Mucosa of stomach (tissue), 1 donor: ENCODE results near the gene GRN.

Source experiments
- H3K27me3 ChIP-seq: one replicate; pipeline ENCODE4 v1.7.0; 2013; ENCODE audit warnings: mild to moderate bottlenecking, low read length; ENCODE audit not compliant: control insufficient read depth, insufficient read depth
- H3K36me3 ChIP-seq: one replicate; pipeline ENCODE4 v1.7.0; 2013; ENCODE audit warnings: low read length; ENCODE audit not compliant: control insufficient read depth, insufficient read depth
- H3K4me1 ChIP-seq: one replicate; pipeline ENCODE4 v1.7.0; 2013; ENCODE audit warnings: mild to moderate bottlenecking, low read length; ENCODE audit not compliant: control insufficient read depth, insufficient read depth
- H3K4me3 ChIP-seq: one replicate; pipeline ENCODE4 v1.7.0; 2013; ENCODE audit warnings: low read length
- H3K9ac ChIP-seq: one replicate; pipeline ENCODE4 v1.7.0; 2013; ENCODE audit warnings: mild to moderate bottlenecking, low read length, moderate library complexity
- H3K9me3 ChIP-seq: one replicate; pipeline ENCODE4 v1.7.0; 2013; ENCODE audit warnings: mild to moderate bottlenecking, low read length, moderate library complexity; ENCODE audit not compliant: control insufficient read depth
- donor health status: Pancreatic carcinoma.

The GRN gene

GRCh38 chr17:44375196-44376017, 30.3 kb downstream of the GRN start:
- H3K9me3 ChIP-seq, result no peaks in the 10 kb centered on the region
- no peak overlapping the region for H3K9ac ChIP-seq
- peaks cover 7% of the 10 kb centered on the region for H3K27me3 ChIP-seq
- no peaks in the 10 kb centered on the region for H3K36me3 ChIP-seq
- no peaks in the 10 kb centered on the region for H3K4me1 ChIP-seq
- no peak overlapping the region for H3K4me3 ChIP-seq

- H3K9me3 ChIP-seq, result no peaks in the 10 kb centered on the region
Observed at GRCh38 chr17:44376124-44376523, 31.0 kb downstream of the GRN start.

GRCh38 chr17:44376779-44377178, 31.7 kb downstream of the GRN start:
- H3K9me3 ChIP-seq, result no peaks in the 10 kb centered on the region
- no peaks in the 10 kb centered on the region for H3K36me3 ChIP-seq
- no peak overlapping the region for H3K4me3 ChIP-seq
- peaks cover 7% of the 10 kb centered on the region for H3K27me3 ChIP-seq
- no peak overlapping the region for H3K9ac ChIP-seq
- H3K4me1 ChIP-seq, result no peaks in the 10 kb centered on the region

More at GRCh38 chr17:44376124-44376523, 31.0 kb downstream of the GRN start:
- Histone ChIP-seq H3K9ac (no peak overlapping the region), H3K36me3 (no peaks in the 10 kb centered on the region), H3K4me1 (no peaks in the 10 kb centered on the region), H3K27me3 (peaks cover 7% of the 10 kb centered on the region), H3K4me3 (no peak overlapping the region)

- no peak overlapping the region for H3K9ac ChIP-seq
- H3K9me3 ChIP-seq, result no peaks in the 10 kb centered on the region
- no peaks in the 10 kb centered on the region for H3K4me1 ChIP-seq
- H3K27me3 ChIP-seq, result peaks cover 12% of the 10 kb centered on the region
- H3K36me3 ChIP-seq, result no peaks in the 10 kb centered on the region
- H3K4me3 ChIP-seq, result no peak overlapping the region
Observed at GRCh38 chr17:44378171-44378705, 33.1 kb downstream of the GRN start.

GRCh38 chr17:44379887-44380286, 34.8 kb downstream of the GRN start:
- H3K36me3 ChIP-seq, result no peaks in the 10 kb centered on the region
- peaks cover 23% of the 10 kb centered on the region for H3K27me3 ChIP-seq
- H3K4me1 ChIP-seq, result peaks cover 3% of the 10 kb centered on the region
- H3K9me3 ChIP-seq, result no peaks in the 10 kb centered on the region
- no peak overlapping the region for H3K9ac ChIP-seq
- H3K4me3 ChIP-seq, result no peak overlapping the region

- no peak overlapping the region for H3K9ac ChIP-seq
- peaks cover 9% of the 10 kb centered on the region for H3K4me1 ChIP-seq
- no peak overlapping the region for H3K4me3 ChIP-seq
- H3K9me3 ChIP-seq, result no peaks in the 10 kb centered on the region
- peaks cover 32% of the 10 kb centered on the region for H3K27me3 ChIP-seq
- H3K36me3 ChIP-seq, result no peaks in the 10 kb centered on the region
Observed at GRCh38 chr17:44380767-44381166, 35.7 kb downstream of the GRN start.

- Histone ChIP-seq H3K27me3 (peaks cover 42% of the 10 kb centered on the region), H3K36me3 (no peaks in the 10 kb centered on the region), H3K9ac (no peak overlapping the region), H3K4me1 (peaks cover 15% of the 10 kb centered on the region), H3K4me3 (no peak overlapping the region), H3K9me3 (no peaks in the 10 kb centered on the region)
Observed at GRCh38 chr17:44381810-44382305, 36.8 kb downstream of the GRN start.

- no peaks in the 10 kb centered on the region for H3K9me3 ChIP-seq
- H3K27me3 ChIP-seq, result peaks cover 42% of the 10 kb centered on the region
Observed at GRCh38 chr17:44382917-44383316, 37.8 kb downstream of the GRN start.

GRCh38 chr17:44383363-44383762, 38.3 kb downstream of the GRN start:
- Histone ChIP-seq H3K4me3 (no peak overlapping the region), H3K9me3 (no peaks in the 10 kb centered on the region), H3K27me3 (peaks cover 42% of the 10 kb centered on the region), H3K9ac (no peak overlapping the region), H3K36me3 (no peaks in the 10 kb centered on the region), H3K4me1 (peaks cover 15% of the 10 kb centered on the region)

More at GRCh38 chr17:44382917-44383316, 37.8 kb downstream of the GRN start:
- Histone ChIP-seq H3K36me3 (no peaks in the 10 kb centered on the region), H3K4me3 (no peak overlapping the region), H3K9ac (no peak overlapping the region), H3K4me1 (peaks cover 15% of the 10 kb centered on the region)

- Histone ChIP-seq H3K27me3 (peaks cover 42% of the 10 kb centered on the region), H3K9me3 (no peaks in the 10 kb centered on the region), H3K4me1 (peaks cover 15% of the 10 kb centered on the region), H3K9ac (no peak overlapping the region), H3K4me3 (no peak overlapping the region), H3K36me3 (no peaks in the 10 kb centered on the region)
Observed at GRCh38 chr17:44383861-44384260, 38.8 kb downstream of the GRN start.

GRCh38 chr17:44384281-44384822, 39.2 kb downstream of the GRN start:
- no peak overlapping the region for H3K9ac ChIP-seq
- H3K27me3 ChIP-seq, result peaks cover 42% of the 10 kb centered on the region
- H3K4me3 ChIP-seq, result no peak overlapping the region
- H3K36me3 ChIP-seq, result no peaks in the 10 kb centered on the region
- peaks cover 15% of the 10 kb centered on the region for H3K4me1 ChIP-seq
- H3K9me3 ChIP-seq, result no peaks in the 10 kb centered on the region

GRCh38 chr17:44384823-44385286, 39.8 kb downstream of the GRN start:
- Histone ChIP-seq H3K9me3 (no peaks in the 10 kb centered on the region), H3K4me1 (peaks cover 15% of the 10 kb centered on the region), H3K27me3 (peaks cover 42% of the 10 kb centered on the region), H3K36me3 (no peaks in the 10 kb centered on the region), H3K4me3 (no peak overlapping the region), H3K9ac (no peak overlapping the region)
